SK-N-SH (cell line): ENCODE results near the gene TMEM243.

Experiments
- CTCF ChIP-seq: fragments of 200-600 bp; sonication (generic); IDR thresholded peaks from 2 replicates; pipeline ENCODE4 v1.6.1; 2017; ENCODE audit warnings: antibody characterized with exemption, mild to moderate bottlenecking, moderate library complexity
- EZH2phosphoT487 ChIP-seq: fragments of 200-600 bp; sonication (generic); IDR thresholded peaks from 2 replicates; pipeline ENCODE4 v1.6.1; 2017; ENCODE audit warnings: low read depth, mixed run types, mild to moderate bottlenecking, antibody characterized with exemption, moderate library complexity, borderline replicate concordance
- MEF2A ChIP-seq: IDR thresholded peaks from 2 replicates; pipeline ENCODE4 v1.4.0; 2012; ENCODE audit warnings: low read depth, borderline replicate concordance
- REST ChIP-seq: IDR thresholded peaks from 2 replicates; pipeline ENCODE4 v1.6.1; 2012; ENCODE audit warnings: mild to moderate bottlenecking, low read depth, low read length, moderate library complexity
- TAF1 ChIP-seq: IDR thresholded peaks from 2 replicates; pipeline ENCODE4 v1.6.1; 2012; ENCODE audit warnings: low read depth, mild to moderate bottlenecking, low read length, moderate library complexity, borderline replicate concordance
- TEAD4 ChIP-seq: IDR thresholded peaks from 2 replicates; pipeline ENCODE4 v1.4.0; 2012; ENCODE audit warnings: mild to moderate bottlenecking, borderline replicate concordance; ENCODE audit not compliant: insufficient read depth
- USF2 ChIP-seq: fragments of 150-350 bp; IDR thresholded peaks from 2 replicates; pipeline ENCODE4 v1.6.1; 2017; ENCODE audit warnings: antibody characterized with exemption, low read length, low read depth, borderline replicate concordance

- TF ChIP-seq REST, result no peak
- no peak for TF ChIP-seq EZH2phosphoT487
- TF ChIP-seq CTCF, result no peak
- no peak for TF ChIP-seq USF2
- TF ChIP-seq MEF2A, result no peak
- no peak for TF ChIP-seq TAF1
- no peak for TF ChIP-seq TEAD4
Measured at GRCh38 chr7:87151729-87152111, 67.8 kb downstream of the TMEM243 start.
